Activated CD4-positive, CD25-positive, alpha-beta regulatory T cell (primary cell): Measurements from ENCODE around the gene TRIM43.
"Not testable (repeated sequence)": the region's sequence is repeated elsewhere in the genome, so short reads cannot be mapped to it uniquely, and the experiment has no call there.

Experiments
- DNase-seq, 4 experiments: peaks; one replicate each; lab custom pipeline; 2025; lab: John Stamatoyannopoulos, UW

Gene TRIM43

GRCh38 chr2:95641787-95642186, 50.0 kb downstream of the TRIM43 start:
- not testable (repeated sequence) for DNase-seq

GRCh38 chr2:95642360-95642759, 50.6 kb downstream of the TRIM43 start:
- not testable (repeated sequence) for DNase-seq

DNA sequence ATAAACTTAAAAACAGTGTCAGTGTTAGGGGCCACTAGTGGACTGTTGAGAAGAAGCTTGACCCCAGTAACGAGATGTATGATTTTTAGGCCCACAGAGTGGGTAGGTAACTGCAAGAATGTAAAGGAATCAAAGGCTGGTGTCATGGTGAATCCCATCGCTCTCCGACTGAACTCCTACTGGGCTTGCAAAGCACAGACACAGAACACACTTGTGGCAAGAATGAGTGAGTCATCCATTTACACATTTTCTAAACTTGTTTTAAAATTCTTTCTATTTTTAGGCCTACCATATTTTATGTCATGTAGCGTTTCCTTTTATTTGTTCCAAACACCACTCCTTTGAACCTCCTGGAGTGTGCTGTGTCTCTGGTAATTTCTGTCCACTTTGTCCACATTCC, 51.1 kb downstream of the TRIM43 start:
- DNase-seq, result not testable (repeated sequence)

- DNase-seq, result not testable (repeated sequence)
Measured at GRCh38 chr2:95645312-95645711, 53.5 kb downstream of the TRIM43 start.

- not testable (repeated sequence) for DNase-seq
Measured at GRCh38 chr2:95646274-95646994, 54.6 kb downstream of the TRIM43 start.

DNA sequence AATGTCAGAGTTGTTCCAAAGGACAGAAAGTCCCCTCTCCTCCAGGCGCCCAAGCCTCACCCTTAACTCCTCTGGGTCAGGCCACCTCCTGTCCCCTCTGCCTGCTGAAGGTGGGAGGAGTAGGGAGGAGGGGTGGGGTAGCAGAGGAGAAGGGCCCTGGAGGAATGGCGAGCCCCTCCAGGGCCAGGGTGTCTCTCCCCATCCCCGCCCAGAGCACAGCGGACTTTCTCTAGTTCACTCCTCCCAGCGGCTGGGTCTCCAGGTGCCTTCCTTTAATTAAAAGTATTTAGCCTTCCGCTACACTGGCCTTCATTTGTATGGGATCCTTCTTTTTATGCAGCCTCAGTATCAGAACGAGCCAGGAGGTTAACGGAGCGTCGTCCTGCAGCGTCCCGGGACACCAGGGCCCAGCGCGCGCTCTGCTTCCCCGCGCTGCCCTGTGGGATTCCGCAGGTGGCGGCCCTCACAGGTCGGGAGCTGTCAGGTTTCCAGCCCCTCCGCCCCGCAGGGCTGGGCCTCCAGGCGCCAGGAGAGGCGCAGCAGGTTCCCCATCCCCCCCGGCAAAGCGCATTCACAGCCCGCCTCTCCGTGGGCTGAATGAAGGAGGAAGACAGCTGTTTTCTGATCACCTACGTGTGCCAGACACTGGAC, 57.2 kb downstream of the TRIM43 start:
- not testable (repeated sequence) for DNase-seq
